GM12891 (cell line): ENCODE results near the gene PRSS38.

Source experiments
- DNase-seq: peaks from one replicate; pipeline ENCODE4 v3.0.0; 2011; ENCODE audit warnings: low spot score; ENCODE audit not compliant: insufficient read length
- FAIRE-seq: peaks from 2 replicates; lab custom pipeline; 2011; peaks lifted over from hg19 to GRCh38; lab: Jason Lieb, UNC
- PAX5 ChIP-seq: IDR thresholded peaks from 2 replicates; pipeline ENCODE4 v1.6.1; 2011; ENCODE audit warnings: low read length, moderate library complexity, mild to moderate bottlenecking; ENCODE audit not compliant: insufficient read depth, severe bottlenecking
- POLR2A ChIP-seq: IDR thresholded peaks from 2 replicates; pipeline ENCODE4 v1.6.1; 2011; ENCODE audit warnings: low read depth, low read length, control low read depth
- POLR2AphosphoS5 ChIP-seq: IDR thresholded peaks from 2 replicates; pipeline ENCODE4 v1.6.1; 2011; ENCODE audit warnings: low read depth, low read length, control low read depth
- POU2F2 ChIP-seq: IDR thresholded peaks from 2 replicates; pipeline ENCODE4 v1.6.1; 2011; ENCODE audit warnings: low read depth, mild to moderate bottlenecking, control low read depth, low read length, moderate library complexity
- SPI1 ChIP-seq: IDR thresholded peaks from 2 replicates; pipeline ENCODE4 v1.6.1; 2011; ENCODE audit warnings: low read depth, low read length, control low read depth
- TAF1 ChIP-seq: IDR thresholded peaks from 2 replicates; pipeline ENCODE4 v1.6.1; 2011; ENCODE audit warnings: low read depth, low read length, control low read depth

Gene PRSS38

GRCh38 chr1:227786673-227787512 is 28.6 kb upstream of the PRSS38 start:
- TF ChIP-seq SPI1 (no peak), POLR2AphosphoS5 (no peak), PAX5 (no peak), TAF1 (no peak), POU2F2 (no peak)
- DNase-seq (peak; percentile 41), FAIRE-seq (no peak)

- FAIRE-seq, result peak; percentile 99
- TF ChIP-seq POLR2AphosphoS5, result 0 out of 2 replicates have a peak, but pooled peaks have one; percentile 24
- TF ChIP-seq TAF1, result no peak
- DNase-seq, result peak; percentile 96
These were observed 27.8 kb upstream of the PRSS38 start for GRCh38 chr1:227787513-227788270.

GRCh38 chr1:227788271-227789083 is 27.0 kb upstream of the PRSS38 start:
- FAIRE-seq (peak; percentile 9), DNase-seq (peak; percentile 62)
- TF ChIP-seq SPI1 (no peak), POU2F2 (no peak), PAX5 (no peak), TAF1 (no peak), POLR2AphosphoS5 (no peak), POLR2A (no peak)

- FAIRE-seq (no peak), DNase-seq (peak; percentile 3)
- TF ChIP-seq POLR2AphosphoS5 (no peak), POU2F2 (no peak), TAF1 (no peak), POLR2A (no peak), SPI1 (no peak), PAX5 (no peak)
These were observed 26.1 kb upstream of the PRSS38 start for GRCh38 chr1:227789084-227790033.

- TF ChIP-seq POLR2A (no peak), SPI1 (no peak), PAX5 (no peak), POU2F2 (no peak), TAF1 (no peak), POLR2AphosphoS5 (no peak)
- DNase-seq (no peak), FAIRE-seq (no peak)
These were observed 25.5 kb upstream of the PRSS38 start for GRCh38 chr1:227790034-227790400.

- FAIRE-seq, result no peak
- no peak for TF ChIP-seq TAF1
- no peak for TF ChIP-seq SPI1
- no peak for TF ChIP-seq POLR2AphosphoS5
- TF ChIP-seq PAX5, result no peak
- TF ChIP-seq POU2F2, result no peak
- no peak for TF ChIP-seq POLR2A
These were observed 24.6 kb upstream of the PRSS38 start for GRCh38 chr1:227790868-227791267.

GRCh38 chr1:227791425-227792143 is 23.9 kb upstream of the PRSS38 start:
- no peak for FAIRE-seq
- no peak for DNase-seq
- TF ChIP-seq POLR2A (no peak), TAF1 (no peak), SPI1 (no peak), PAX5 (no peak), POU2F2 (no peak), POLR2AphosphoS5 (no peak)

More at GRCh38 chr1:227790868-227791267, 24.6 kb upstream of the PRSS38 start:
- no peak for DNase-seq

GRCh38 chr1:227792216-227793078 is 23.0 kb upstream of the PRSS38 start:
- TF ChIP-seq PAX5 (no peak), POLR2A (no peak), POU2F2 (no peak), TAF1 (no peak), POLR2AphosphoS5 (no peak), SPI1 (no peak)
- FAIRE-seq (no peak), DNase-seq (peak; percentile 5)
